ENCODE measurements around the gene HYOU1.

HYOU1 gene

DNA sequence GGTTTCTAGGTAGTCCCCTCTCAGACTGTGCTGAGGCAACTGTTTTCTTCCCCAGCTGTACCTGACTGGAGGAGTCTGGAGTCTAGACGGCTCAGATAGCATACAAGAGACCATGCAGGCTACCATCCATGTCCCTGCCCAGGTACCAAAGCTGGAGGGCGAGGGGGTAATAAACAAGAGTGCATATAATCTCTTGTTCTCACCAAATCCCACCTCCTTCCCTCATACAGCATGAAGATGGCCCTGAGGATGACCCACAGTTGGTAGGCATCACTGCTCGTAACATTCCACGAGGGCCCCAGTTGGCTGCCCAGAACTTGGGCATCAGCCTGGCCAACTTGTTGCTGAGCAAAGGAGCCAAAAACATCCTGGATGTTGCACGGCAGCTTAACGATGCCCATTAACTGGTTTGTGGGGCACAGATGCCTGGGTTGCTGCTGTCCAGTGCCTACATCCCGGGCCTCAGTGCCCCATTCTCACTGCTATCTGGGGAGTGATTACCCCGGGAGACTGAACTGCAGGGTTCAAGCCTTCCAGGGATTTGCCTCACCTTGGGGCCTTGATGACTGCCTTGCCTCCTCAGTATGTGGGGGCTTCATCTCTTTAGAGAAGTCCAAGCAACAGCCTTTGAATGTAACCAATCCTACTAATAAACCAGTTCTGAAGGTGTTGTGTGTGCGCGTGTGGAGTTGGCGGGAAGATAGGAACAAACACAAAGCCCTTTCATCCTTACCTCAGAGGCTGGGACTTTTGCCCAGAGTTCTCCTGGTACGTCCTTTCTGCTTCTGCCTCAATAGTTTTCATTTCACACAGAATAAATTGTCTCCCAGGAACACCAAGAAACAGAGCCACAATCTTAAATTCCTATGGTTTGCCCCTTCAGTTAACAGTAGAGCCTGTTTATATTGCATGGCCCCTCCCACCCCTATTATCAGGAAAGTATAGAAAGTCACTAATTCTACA lies 36.2 kb upstream of the HYOU1 start:
- no peak for DNase-seq
- no peaks in the 10 kb centered on the region for H3K9me3 Mint-ChIP-seq
- H3K4me1 Mint-ChIP-seq (ENCODE audit: low read depth in 2 of 2), result peaks cover 28 to 37% of the 10 kb centered on the region in 2 donors
- H3K27me3 Mint-ChIP-seq, result no peaks in the 10 kb centered on the region
- peak overlapping the region; percentile 91 to 95 for H3K4me3 Mint-ChIP-seq
- peaks cover 43% of the 10 kb centered on the region for H3K36me3 Mint-ChIP-seq (ENCODE audit: insufficient read depth)
- H3K27ac Mint-ChIP-seq, result peak overlapping the region; percentile 95 to 97
- no peak for ATAC-seq (replicated peaks)

DNA sequence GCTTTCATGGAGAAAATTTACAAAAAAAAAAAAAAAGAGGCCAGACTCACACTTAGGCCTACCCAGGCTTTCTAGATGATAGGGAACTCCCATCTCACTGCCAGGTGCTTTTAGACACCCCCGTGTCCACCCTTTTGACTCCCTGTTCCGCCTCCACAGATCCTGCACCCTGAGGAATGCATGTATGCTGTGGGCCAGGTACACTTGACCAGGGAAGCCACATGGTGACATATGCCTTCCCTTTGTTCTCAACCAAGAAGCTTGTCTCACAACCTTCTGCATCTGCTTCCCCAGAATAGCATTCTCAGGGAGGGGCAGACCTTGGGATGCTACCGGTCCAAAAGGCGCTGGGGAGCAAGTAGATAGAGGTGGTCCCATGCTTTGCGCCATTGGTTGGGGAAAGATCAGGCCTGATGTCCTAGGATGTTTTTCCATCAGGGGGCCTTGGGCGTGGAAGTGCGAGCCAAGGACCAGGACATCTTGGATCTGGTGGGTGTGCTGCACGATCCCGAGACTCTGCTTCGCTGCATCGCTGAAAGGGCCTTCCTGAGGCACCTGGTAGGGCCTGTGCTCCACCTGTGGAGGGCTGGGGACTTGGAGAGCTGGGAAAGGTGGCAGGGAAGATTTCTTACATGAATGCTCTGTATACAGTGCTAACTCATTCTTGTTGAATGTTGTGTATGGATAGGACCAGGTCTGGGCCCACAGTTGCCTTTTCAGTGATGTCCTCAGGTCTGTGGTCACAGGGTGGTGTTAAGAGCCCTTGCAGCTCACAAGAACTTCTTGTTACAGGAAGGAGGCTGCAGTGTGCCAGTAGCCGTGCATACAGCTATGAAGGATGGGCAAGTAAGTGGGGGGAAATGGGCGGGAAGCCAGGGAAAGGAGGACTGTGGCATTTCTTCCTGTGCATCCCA lies 35.2 kb upstream of the HYOU1 start:
- Mint-ChIP-seq H3K4me1 (ENCODE audit: low read depth in 2 of 2) (peaks cover 31 to 41% of the 10 kb centered on the region in 2 donors), H3K27me3 (no peaks in the 10 kb centered on the region), H3K4me3 (peak overlapping the region in 1 of 2 donors; percentile 44), H3K36me3 (ENCODE audit: insufficient read depth) (peaks cover 43% of the 10 kb centered on the region), H3K27ac (peak overlapping the region in 1 of 2 donors; percentile 35), H3K9me3 (no peaks in the 10 kb centered on the region)
- DNase-seq, result no peak
- no peak for ATAC-seq (replicated peaks)

DNA sequence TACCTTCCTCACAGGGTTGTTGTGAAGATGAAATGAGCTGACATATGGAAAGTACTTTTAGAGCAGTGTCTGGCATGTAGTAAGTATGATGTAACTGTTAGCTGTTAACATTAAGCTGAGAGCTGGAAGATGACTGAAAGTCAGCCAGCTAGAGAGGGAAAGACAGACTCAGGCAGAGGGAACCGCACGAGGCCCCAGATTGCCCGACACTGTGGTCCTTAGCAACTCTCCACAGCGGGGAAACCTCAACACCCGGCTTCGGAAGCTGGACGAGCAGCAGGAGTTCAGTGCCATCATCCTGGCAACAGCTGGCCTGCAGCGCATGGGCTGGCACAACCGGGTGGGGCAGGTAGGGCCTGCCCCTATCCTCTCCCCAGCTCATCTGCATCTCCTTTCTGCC lies 34.2 kb upstream of the HYOU1 start:
- DNase-seq, result no peak
- no peaks in the 10 kb centered on the region for H3K27me3 Mint-ChIP-seq
- H3K36me3 Mint-ChIP-seq (ENCODE audit: insufficient read depth), result peaks cover 42% of the 10 kb centered on the region
- H3K9me3 Mint-ChIP-seq, result no peaks in the 10 kb centered on the region
- ATAC-seq (replicated peaks), result no peak
- no peak overlapping the region for H3K4me3 Mint-ChIP-seq
- H3K27ac Mint-ChIP-seq, result no peak overlapping the region
- peaks cover 31 to 39% of the 10 kb centered on the region in 2 donors for H3K4me1 Mint-ChIP-seq (ENCODE audit: low read depth in 2 of 2)

DNA sequence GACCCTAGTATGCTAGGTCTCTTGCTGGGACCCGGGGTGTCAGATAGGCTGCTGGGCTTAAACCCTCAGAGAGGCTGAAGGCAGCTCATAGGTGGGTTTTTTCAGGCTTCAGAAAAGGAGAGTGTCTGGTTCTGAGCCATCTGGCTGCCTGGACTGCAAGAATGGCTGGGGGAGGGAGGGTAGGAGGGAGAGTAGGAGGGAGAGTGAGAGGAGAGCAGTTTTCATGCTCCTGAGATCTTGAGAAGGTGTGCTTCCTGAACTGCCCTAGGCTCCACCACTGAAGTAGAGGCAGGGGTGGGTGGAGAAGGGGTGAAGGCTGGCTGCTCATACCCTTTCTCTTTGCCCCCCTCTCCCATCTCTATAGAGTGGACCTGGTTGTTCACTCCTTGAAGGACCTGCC lies 32.3 kb upstream of the HYOU1 start:
- DNase-seq, result no peak
- no peaks in the 10 kb centered on the region for H3K9me3 Mint-ChIP-seq
- no peak overlapping the region for H3K4me3 Mint-ChIP-seq
- peaks cover 29 to 33% of the 10 kb centered on the region in 2 donors for H3K4me1 Mint-ChIP-seq (ENCODE audit: low read depth in 2 of 2)
- no peaks in the 10 kb centered on the region for H3K27me3 Mint-ChIP-seq
- peaks cover 34% of the 10 kb centered on the region for H3K36me3 Mint-ChIP-seq (ENCODE audit: insufficient read depth)
- ATAC-seq (replicated peaks), result no peak
- H3K27ac Mint-ChIP-seq, result no peak overlapping the region

DNA sequence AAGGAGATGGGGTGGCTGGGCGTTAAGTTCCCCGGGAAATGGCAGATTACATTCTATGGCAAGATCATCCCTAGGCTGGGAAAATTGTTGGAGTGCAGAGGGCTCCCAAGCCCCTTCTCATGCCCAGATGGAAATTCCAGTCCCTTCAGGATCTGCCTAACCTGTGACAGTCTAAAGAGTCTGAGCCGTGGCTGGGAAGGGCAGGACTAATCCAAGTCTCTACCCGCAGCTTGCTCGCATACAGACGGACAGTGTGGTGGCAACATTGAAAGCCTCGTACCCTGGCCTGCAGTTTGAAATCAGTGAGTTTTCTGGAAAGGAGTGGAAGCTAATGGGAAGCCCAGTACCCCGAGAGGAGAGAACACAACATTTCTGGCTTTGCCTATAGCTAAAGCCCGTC lies 31.4 kb upstream of the HYOU1 start:
- Mint-ChIP-seq H3K9me3 (no peaks in the 10 kb centered on the region), H3K4me3 (no peak overlapping the region), H3K36me3 (ENCODE audit: insufficient read depth) (peaks cover 25% of the 10 kb centered on the region), H3K27ac (no peak overlapping the region), H3K4me1 (ENCODE audit: low read depth in 2 of 2) (peaks cover 23 to 26% of the 10 kb centered on the region in 2 donors), H3K27me3 (no peaks in the 10 kb centered on the region)
- DNase-seq, result no peak
- ATAC-seq (replicated peaks), result no peak

DNA sequence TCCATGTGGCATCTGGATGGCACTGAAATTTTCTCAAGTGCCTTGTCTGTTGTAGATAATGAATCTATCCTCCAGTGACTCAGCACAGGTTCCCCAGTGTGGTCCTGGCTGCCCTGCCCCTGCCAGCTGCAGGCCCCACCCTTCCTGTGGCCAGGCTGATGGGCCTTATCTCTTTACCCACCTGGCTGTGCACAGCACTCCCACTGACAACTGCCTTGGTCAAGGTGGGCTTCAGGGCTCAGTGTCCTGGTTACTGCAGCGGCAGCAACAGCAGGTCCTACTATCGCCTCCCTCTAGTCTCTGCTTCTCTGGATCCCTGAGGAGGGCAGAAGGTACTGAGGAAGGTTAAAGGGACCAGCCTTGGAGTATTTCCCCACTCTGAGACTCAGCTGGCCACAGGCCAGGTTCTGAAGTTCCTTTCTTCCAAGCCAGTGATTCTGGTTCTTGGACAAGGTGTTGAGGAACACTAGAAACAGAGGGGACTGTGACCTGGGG lies 30.8 kb upstream of the HYOU1 start:
- Mint-ChIP-seq H3K27ac (peak overlapping the region in 1 of 2 donors; percentile 41), H3K4me3 (no peak overlapping the region), H3K36me3 (ENCODE audit: insufficient read depth) (peaks cover 25% of the 10 kb centered on the region), H3K27me3 (no peaks in the 10 kb centered on the region), H3K9me3 (no peaks in the 10 kb centered on the region), H3K4me1 (ENCODE audit: low read depth in 2 of 2) (peaks cover 18 to 21% of the 10 kb centered on the region in 2 donors)
- no peak for ATAC-seq (replicated peaks)
- DNase-seq, result no peak

DNA sequence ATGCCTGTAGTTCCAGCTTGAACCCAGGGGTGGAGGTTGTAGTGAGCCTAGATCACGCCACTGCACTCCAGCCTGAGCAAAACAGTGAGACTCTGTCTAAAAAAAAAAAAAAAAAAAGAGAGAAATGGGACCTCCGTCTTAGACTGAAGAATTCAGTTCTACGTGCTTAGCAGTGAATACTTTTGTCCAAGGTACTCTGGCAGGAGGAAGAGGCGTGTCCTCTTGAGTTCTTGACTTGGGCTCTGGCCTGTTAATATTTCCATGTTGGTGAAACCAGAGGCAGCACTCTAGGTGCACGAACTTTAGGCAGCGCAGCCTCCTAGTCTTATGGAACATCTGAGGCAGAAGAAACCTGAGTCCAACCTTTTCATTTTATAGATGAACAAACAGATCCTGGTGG lies 30.1 kb upstream of the HYOU1 start:
- Mint-ChIP-seq H3K36me3 (ENCODE audit: insufficient read depth) (peaks cover 19% of the 10 kb centered on the region), H3K27ac (no peak overlapping the region), H3K4me1 (ENCODE audit: low read depth in 2 of 2) (peaks cover 12 to 14% of the 10 kb centered on the region in 2 donors), H3K27me3 (no peaks in the 10 kb centered on the region), H3K4me3 (no peak overlapping the region), H3K9me3 (no peaks in the 10 kb centered on the region)
- ATAC-seq (replicated peaks), result no peak
- no peak for DNase-seq

DNA sequence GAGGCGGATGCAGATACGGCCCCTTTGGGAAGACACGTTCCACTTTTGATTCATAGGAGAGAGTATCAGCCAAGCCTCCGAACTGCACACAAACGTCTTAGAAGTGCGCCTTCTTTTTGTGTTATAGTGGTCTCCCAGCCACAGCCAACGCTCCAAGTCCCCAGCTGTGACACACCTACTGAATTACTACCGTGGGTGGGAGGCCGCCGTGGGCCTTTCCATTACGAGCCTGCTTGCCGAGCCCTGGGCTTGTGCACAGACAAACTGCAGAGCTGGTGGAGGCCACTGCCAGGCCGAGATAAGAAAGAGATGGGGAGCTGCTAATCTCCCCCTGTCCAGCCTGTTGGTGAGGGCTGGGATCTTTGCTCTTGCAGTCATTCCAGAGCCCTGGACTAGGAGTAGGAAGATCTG lies 28.4 kb upstream of the HYOU1 start:
- no peak for DNase-seq
- Mint-ChIP-seq H3K27ac (peak overlapping the region; percentile 91 to 93), H3K27me3 (no peaks in the 10 kb centered on the region), H3K4me1 (ENCODE audit: low read depth in 2 of 2) (peaks cover 11 to 12% of the 10 kb centered on the region in 2 donors), H3K4me3 (peak overlapping the region; percentile 92 to 93), H3K9me3 (no peaks in the 10 kb centered on the region), H3K36me3 (ENCODE audit: insufficient read depth) (peaks cover 25% of the 10 kb centered on the region)
- no peak for ATAC-seq (replicated peaks)

DNA sequence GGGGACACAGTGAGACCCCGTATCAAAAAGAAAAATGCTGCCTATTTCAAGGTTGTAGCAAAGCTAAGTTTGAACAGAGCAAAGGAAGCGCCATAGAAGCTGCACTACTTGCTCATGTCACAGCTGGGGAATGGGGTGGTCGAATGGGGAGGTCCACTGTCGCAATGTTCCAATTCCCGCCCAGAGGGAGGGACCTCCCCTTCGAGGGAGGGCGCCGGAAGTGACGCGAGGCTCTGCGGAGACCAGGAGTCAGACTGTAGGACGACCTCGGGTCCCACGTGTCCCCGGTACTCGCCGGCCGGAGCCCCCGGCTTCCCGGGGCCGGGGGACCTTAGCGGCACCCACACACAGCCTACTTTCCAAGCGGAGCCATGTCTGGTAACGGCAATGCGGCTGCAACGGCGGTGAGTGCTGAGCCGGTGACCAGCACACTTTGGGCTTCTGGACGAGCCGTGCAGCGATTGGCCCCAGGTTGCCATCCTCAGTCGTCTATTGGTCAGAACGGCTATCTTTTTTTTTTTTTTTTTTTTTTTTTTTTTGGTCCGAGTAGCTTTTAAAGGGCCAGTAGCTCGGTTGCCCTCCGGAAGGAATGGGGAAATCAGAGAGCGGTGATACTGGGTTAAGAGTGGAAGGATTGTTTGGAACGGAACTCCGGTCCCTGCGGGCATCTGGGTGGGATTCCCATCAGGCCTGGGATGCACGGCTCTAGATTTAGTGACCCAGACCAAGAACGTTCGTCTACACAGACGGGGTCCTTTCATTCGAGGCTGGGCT lies 27.8 kb upstream of the HYOU1 start, which contains the start of gene HMBS:
Gene HMBS, plus strand, starts transcription at position 219 of the 774 bp plus-strand sequence. Its CDS starts 153 bp downstream, at position 372.
- H3K9me3 Mint-ChIP-seq, result no peaks in the 10 kb centered on the region
- DNase-seq (peak; percentile 90 to 93 (median 91)), ATAC-seq (replicated peaks) (peak; percentile 96)
- H3K4me3 Mint-ChIP-seq, result peak within 1 kb of the TSS; percentile 92 to 93
- H3K27ac Mint-ChIP-seq, result peak within 1 kb of the TSS; percentile 91 to 93
- peaks cover 11 to 12% of the 10 kb centered on the region in 2 donors for H3K4me1 Mint-ChIP-seq (ENCODE audit: low read depth in 2 of 2)
- peaks cover 31% of the 10 kb centered on the region for H3K36me3 Mint-ChIP-seq (ENCODE audit: insufficient read depth)
- no peaks in the 10 kb centered on the region for H3K27me3 Mint-ChIP-seq

DNA sequence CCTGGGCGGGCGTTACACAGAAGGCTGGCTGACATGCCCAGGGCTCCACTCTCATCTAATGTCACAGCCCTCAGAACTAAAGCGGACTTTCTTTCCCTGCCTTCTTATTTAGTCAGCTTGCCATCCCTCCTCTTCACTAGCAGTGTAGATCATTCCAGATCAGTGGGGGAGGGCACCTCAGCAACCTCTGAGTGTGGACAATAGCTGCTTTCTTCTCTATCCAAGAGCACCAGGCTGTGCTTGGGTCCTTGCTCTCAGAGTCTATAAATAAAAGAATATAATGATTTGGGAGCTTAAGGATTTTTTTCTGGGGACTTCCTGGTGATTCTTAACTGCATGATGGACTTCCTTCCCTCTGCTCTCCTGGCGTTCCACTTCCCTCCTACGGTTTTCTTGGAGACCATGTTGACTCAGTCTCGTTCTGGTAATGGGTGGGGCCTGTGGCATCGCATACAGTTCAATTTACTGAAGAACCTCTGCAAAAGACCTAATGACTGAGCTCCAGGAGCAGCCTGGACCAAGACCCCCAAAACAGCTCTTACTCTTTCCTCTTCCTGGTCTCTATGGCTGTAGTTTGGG lies 24.8 kb upstream of the HYOU1 start:
- Mint-ChIP-seq H3K36me3 (ENCODE audit: insufficient read depth) (peaks cover 58% of the 10 kb centered on the region), H3K27ac (peak overlapping the region in 1 of 2 donors; percentile 25), H3K4me3 (no peak overlapping the region), H3K9me3 (no peaks in the 10 kb centered on the region), H3K27me3 (no peaks in the 10 kb centered on the region), H3K4me1 (ENCODE audit: low read depth in 2 of 2) (peaks cover 5 to 8% of the 10 kb centered on the region in 2 donors)
- DNase-seq, result no peak
- ATAC-seq (replicated peaks), result no peak

DNA sequence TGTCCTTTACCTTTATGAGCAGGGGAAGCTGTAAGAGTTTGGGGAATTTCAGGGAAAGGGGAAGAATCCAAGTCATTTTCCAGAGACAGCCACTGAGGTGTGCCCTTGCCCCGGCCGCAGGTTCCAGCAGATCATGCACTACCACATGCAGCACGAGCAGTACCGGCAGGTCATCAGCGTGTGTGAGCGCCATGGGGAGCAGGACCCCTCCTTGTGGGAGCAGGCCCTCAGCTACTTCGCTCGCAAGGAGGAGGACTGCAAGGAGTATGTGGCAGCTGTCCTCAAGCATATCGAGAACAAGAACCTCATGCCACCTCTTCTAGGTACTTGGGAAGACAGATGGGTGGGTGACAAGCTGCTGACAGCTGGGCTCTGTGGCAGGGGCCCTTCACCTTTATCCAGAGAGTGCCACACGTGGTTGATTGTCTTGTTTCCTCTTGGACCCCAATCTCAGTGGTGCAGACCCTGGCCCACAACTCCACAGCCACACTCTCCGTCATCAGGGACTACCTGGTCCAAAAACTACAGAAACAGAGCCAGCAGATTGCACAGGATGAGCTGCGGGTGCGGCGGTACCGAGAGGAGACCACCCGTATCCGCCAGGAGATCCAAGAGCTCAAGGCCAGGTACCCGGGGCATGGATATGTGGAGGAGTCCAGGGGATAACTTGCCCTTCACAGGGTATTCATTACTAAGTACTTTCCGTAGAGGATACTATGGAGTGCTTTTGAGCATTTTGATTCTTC lies 21.8 kb upstream of the HYOU1 start:
- DNase-seq (no peak), ATAC-seq (replicated peaks) (no peak)
- Mint-ChIP-seq H3K27ac (no peak overlapping the region), H3K4me1 (ENCODE audit: low read depth in 2 of 2) (no peaks in the 10 kb centered on the region), H3K27me3 (no peaks in the 10 kb centered on the region), H3K4me3 (no peak overlapping the region), H3K9me3 (no peaks in the 10 kb centered on the region), H3K36me3 (ENCODE audit: insufficient read depth) (peaks cover 75% of the 10 kb centered on the region)

DNA sequence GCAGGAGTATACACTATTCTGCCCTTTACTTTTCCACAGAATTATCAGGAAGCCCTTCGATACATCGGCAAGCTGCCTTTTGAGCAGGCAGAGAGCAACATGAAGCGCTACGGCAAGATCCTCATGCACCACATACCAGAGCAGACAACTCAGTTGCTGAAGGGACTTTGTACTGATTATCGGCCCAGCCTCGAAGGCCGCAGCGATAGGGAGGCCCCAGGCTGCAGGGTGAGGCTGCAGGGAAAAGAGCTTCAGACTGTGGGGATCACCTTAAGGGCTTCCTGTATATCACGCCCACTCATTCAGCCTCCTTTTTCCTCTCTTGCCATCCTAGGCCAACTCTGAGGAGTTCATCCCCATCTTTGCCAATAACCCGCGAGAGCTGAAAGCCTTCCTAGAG lies 20.8 kb upstream of the HYOU1 start:
- ATAC-seq (replicated peaks) (no peak), DNase-seq (no peak)
- Mint-ChIP-seq H3K4me1 (ENCODE audit: low read depth in 2 of 2) (peaks cover under 1 to 1% of the 10 kb centered on the region in 2 donors), H3K9me3 (no peaks in the 10 kb centered on the region), H3K27ac (no peak overlapping the region), H3K27me3 (no peaks in the 10 kb centered on the region), H3K36me3 (ENCODE audit: insufficient read depth) (peaks cover 85% of the 10 kb centered on the region), H3K4me3 (no peak overlapping the region)

Data from effector memory CD8-positive, alpha-beta T cell (primary cell).